ENCODE measurements around the gene TMEM134.
"Not testable (repeated sequence)": the region's sequence is repeated elsewhere in the genome, so short reads cannot be mapped to it uniquely, and the experiment has no call there.

TMEM134 gene

DNA sequence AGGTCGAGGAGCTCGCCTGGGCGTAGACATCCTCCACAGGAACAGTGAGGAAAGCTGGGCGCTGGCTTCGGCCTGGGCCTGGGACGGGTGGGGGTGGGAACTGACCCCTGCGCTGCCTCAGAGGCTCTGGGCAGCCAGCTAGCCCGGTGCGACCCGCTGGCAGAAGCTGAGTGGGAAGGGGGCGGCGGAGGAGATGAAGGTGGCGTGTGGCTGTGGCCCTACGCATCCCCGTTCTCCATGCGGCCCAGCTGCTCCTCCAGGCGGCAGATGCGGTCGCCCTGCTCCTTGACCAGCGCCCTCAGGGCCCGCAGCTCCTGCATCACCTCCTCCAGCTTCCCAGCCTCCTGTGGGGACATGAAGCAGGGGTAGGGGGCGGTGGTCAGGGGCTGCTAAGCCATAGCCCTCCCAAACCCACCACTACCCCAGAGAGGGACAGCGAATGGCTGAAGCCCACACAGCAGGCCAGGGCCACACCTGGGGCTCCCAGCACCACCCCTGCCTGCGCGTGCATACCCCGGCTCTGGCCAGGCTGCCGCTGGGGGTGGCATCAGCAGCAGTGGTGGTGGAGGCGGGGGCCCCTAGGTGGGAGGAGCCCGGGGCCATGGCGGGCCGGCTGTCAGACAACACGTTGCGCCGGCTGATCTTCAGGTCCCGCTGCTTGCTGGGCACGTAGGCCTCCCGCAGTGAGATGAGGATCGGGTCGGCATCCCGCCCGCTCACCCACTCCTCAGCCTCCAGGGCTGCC lies 30.7 kb downstream of the TMEM134 start:
- DNase-seq (ENCODE audit: low spot score), result no peak

DNA sequence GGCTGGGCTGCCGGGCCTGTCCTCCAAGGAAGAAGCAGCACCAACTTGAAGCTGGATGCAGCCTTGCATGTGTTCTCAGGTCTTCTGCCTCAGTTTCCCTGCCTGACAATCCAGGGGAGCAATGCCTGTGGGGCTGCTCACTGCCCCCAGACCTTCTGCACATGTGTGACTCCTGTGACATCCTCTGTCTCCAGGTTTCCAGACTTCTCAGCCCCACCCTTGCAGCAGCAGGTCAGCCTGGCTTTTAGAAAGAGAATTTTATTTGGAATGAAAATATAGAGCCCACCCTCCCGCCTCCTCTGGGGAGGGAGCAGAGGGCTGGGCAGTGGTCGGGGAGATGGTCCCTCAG lies 31.3 kb downstream of the TMEM134 start:
- no peak for DNase-seq (ENCODE audit: low spot score)

DNA sequence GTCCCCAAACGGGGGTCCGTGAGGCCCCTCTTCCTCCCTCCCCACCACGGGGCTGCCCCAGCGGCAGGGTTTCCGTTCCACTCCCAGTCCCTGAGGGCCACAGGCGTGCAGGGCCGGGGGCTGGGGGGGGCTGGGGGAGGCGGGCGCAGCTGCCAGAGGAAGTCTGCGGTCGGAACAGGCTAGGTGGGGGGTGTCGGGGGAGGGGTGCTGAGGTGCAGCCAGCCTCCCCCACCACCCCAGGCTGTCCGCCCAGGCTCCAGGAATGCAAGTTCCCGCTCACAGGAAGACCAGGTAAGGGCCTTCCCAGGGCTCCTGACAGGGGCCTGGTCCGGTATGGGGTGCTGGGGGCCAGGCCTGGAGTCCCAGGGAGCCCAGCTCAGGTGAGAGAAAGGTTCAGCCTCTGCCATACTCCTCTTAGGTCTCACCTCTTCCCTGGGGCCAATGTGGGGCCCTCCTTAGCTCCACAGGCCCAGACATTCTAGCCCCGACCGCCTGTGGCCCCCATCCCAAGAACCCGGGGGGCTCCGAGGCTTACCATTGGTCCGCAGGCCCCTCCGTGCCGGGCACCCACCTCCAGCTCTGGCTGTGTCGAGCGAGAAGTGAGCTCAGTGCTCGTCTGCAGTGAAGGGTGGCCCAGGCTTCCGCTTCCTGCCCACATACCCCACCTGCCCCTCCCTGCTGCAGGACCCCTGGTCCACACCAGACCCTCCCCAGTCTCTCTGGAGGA lies 31.8 kb downstream of the TMEM134 start, which contains the start of gene PTPRCAP:
TSS of gene PTPRCAP (minus strand) at position 601 of the 727 bp plus-strand sequence. CDS start at position 538, 63 bp downstream.
- no peak for DNase-seq (ENCODE audit: low spot score)

DNA sequence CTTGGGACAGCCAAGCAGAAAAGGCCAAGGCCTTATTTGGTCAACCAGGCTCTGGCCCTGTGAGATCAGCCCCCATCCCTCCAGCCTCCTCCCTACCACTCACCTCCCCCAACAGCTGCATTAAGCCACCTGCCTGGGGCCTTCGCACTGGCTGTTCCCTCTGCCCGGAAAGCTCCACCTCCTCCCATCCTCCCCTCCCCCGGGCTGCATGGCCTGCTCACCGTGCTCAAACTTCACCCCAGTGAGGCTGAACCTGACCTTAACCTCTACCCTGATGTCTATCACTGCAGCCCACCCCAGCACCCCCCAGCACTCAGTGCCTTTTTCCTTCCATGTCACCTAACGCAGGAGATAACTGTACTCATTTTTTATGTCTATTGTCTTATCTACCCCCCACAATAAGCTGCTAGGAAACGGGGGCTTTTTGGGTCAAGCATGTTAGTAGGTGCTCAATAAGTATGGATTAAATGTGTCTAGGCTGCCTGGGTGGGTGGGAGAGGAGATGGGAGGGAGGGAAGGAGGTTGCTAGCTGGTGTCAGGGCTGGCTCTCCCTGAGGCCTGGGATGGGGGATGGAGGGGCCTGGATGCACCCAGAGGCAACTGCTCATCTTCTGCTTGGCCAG lies 32.5 kb downstream of the TMEM134 start:
- DNase-seq (ENCODE audit: low spot score), result no peak

DNA sequence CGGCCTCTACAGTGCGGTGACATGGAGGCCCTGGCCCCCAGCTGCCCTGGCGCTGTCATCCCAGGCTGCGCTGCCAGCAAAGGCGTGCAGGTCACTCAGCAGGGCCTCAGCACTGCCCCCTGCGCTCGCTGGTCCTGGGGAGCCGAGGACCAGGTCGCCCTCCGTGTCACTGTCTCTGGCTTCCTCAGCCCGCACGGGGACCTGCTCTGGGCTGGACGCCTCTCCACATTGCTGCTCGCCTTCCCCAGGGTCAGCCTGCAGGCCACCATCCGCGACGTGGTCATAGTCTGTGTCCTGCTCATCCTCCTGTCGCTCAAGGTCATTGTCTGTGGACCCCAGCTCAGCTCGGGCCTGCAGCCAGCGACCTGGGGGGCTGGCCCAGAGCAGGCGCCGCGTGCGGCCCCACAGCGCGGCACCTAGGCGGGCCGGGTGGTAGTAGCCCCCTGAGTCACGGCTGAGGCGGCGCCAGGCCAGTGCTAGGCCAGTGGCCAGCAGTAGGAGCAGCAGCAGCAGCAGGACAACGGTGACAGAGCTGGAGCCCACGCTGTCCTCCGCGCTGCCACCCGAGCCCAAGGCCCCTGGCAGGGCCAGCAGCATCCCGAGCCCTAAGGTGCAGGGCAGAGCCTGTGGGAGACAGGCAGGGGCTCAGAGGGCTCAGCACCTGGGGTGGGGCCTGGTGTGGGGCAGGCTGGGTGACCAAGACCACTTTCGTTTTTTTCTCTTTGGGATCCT lies 33.2 kb downstream of the TMEM134 start:
- no peak for DNase-seq (ENCODE audit: low spot score)

DNA sequence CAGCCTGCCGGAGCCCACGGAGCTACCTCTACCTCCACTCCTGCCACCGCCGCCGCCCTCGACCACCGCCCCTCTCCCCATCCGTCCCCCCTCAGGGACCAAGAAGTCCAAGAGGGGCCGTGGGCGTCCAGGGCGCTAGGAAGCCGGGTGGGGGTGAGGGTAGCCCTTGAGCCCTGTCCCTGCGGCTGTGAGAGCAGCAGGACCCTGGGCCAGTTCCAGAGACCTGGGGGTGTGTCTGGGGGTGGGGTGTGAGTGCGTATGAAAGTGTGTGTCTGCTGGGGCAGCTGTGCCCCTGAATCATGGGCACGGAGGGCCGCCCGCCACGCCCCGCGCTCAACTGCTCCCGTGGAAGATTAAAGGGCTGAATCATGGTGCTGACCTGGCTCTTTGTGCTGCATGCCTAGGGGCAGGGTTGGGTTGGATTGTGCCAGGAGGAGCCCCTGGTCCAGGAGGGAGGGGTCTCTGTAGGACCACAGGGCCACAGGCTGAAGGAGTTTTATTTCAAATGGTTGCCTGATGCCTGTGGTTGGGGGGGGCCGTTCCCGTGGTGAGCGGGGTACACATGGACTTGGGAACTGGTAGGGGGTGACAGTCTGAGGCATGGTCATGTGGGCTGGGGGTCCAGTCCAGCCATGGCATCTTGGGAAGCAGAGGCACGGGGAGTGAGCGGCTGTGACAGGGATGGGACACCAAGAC lies 33.9 kb downstream of the TMEM134 start:
- DNase-seq (ENCODE audit: low spot score), result no peak

DNA sequence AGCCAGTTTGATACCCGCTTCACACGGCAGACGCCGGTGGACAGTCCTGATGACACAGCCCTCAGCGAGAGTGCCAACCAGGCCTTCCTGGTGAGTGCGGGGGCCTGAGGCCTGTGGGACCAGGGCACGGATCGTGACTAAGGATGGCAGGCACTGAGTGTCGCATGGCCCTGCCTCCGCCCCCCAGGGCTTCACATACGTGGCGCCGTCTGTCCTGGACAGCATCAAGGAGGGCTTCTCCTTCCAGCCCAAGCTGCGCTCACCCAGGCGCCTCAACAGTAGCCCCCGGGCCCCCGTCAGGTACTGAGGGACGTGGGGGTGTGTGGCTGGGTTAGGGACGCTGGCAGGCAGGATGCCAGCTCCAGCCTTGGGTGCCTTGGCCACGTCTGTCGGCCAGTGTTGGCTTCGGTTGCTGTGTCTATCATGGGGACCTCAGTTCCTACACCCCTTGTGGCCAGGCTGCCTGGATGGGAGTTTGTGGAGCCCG lies 34.6 kb downstream of the TMEM134 start:
- no peak for DNase-seq (ENCODE audit: low spot score)

DNA sequence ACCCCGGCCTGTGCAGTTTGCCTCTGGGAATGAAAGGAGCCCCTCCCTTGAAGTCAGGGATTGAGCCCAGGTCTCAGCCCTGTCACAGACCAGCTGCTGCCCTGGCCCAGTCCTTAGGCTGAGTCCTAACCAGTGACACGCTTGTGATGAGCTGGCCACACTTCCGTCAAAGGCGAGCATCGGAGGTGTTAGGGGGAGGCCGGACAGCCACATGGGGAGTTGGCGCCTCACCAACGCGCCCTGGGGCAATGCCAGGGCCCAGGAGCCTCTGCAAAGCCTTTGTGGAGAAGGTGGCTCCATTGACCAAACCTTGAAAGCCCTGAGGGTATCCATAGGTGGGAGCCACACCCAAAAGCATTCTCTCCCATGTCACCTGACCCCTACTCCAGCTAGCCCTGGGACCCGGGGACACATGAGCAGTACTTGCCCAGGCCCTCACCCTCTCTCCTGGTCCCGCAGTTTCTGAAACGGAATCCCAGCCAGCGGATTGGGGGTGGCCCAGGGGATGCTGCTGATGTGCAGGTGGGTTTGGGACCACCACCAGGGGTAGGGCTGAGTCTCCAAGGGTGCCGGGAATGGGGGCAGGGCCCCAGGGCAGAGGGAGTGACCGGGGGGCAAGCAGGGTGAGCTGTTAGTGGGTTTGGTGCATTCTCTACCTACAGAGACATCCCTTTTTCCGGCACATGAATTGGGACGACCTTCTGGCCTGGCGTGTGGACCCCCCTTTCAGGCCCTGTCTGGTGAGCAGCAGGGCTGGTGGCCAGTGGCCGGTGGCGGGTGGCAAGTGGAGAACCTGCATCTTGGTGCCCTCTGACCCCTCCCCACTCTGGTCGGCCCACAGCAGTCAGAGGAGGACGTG lies 35.3 kb downstream of the TMEM134 start:
- no peak for DNase-seq (ENCODE audit: low spot score)

DNA sequence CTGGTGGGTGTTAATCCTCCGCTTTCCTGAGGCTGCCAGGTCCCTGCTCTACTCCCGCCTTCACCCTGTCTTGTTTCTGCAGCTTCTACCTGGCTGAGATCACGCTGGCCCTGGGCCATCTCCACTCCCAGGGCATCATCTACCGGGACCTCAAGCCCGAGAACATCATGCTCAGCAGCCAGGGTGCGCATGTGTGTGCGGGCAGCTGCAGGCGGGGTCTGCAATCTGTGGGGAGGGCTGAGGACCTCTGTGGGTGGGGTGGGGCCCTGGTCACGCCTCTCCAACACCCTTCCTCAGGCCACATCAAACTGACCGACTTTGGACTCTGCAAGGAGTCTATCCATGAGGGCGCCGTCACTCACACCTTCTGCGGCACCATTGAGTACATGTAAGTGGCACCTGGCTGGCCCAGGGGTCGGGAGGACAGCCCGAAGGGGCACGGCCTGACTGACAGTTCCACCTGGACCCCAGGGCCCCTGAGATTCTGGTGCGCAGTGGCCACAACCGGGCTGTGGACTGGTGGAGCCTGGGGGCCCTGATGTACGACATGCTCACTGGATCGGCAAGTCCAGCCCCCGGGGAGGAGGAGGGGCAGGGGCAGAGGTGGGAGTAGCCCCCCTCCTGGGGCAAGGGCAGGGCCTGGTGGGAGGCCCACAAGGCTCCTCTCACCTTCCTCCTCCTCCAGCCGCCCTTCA lies 36.2 kb downstream of the TMEM134 start:
- DNase-seq (ENCODE audit: low spot score), result no peak

DNA sequence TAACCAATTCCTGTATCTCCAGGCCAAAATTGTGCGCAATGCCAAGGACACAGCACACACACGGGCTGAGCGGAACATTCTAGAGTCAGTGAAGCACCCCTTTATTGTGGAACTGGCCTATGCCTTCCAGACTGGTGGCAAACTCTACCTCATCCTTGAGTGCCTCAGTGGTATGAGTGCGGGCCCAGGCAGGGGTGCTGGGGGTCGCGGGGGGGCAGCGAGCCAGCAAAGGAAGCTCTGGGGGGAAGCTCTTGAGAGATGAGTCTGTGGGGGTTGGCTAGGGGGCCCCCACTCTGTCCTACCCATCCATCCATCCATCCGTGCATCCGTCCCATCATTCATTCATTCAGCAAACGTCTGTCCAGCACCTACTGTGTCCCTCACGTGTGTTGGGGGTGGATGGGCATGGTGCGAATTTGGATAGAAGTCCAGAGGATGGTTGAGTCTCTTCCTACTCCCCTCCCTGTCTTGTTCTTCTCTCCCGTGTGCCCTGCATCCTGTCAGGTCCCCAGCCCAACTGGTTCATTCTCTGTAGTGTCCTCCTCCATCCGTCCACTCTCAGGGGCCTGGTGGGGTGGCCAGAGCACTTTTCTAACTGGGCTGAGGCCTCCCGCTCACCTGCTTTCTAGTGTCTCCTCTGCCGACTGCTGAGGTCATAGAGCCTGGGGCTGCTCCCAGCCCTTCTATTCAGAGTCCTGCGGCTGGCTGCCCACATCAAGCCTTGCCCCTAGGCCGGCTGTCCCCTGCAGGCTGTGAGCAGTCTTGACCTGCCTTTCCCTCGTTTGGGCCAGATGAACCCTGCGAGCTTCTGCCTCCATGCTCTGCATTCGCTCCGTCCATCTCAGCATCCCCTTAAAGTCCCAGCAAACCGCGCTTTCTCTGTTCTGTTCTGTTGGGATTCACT lies 37.5 kb downstream of the TMEM134 start:
- no peak for DNase-seq (ENCODE audit: low spot score)

DNA sequence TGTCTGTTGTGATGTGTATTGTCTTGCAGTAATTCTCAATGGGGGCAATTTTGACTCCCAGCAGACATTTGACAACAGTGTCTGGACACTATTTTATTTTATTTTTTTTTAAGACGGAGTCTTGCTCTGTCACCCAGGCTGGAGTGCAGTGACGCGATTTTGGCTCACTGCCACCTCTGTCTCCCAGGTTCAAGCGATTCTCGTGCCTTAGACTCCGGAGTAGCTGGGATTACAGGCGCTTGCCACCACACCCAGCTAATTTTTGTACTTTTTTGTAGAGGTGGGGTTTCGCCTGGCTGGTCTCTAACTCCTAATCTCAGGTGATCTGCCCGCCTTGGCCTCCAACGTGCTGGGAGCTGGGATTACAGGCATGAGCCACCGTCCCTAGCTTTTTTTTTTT lies 39.3 kb downstream of the TMEM134 start:
- DNase-seq (ENCODE audit: low spot score), result no peak

DNA sequence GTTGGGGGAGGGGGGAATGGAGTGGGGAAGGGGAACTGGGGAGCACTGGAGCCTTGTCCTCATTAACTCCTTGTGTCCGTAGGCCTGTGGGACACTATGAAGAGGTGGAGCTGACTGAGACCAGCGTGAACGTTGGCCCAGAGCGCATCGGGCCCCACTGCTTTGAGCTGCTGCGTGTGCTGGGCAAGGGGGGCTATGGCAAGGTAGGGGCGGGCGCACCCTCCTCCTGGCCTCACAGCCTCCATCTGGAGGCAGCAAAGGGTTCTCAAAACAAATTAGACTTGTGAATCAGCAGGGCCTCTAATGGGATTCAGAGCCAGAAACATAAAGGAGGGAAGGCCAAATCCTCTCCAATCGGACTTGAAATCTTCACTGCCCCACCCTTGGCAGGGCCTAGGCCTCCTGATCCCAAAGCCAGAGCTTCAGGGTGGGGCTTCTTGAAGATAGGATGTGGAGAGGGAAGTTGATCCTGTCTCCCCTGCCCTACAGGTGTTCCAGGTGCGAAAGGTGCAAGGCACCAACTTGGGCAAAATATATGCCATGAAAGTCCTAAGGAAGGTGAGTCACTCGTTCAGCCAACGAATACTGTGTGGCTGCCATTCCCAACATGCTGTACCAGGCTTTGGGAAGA lies 39.9 kb downstream of the TMEM134 start:
- no peak for DNase-seq (ENCODE audit: low spot score)

DNA sequence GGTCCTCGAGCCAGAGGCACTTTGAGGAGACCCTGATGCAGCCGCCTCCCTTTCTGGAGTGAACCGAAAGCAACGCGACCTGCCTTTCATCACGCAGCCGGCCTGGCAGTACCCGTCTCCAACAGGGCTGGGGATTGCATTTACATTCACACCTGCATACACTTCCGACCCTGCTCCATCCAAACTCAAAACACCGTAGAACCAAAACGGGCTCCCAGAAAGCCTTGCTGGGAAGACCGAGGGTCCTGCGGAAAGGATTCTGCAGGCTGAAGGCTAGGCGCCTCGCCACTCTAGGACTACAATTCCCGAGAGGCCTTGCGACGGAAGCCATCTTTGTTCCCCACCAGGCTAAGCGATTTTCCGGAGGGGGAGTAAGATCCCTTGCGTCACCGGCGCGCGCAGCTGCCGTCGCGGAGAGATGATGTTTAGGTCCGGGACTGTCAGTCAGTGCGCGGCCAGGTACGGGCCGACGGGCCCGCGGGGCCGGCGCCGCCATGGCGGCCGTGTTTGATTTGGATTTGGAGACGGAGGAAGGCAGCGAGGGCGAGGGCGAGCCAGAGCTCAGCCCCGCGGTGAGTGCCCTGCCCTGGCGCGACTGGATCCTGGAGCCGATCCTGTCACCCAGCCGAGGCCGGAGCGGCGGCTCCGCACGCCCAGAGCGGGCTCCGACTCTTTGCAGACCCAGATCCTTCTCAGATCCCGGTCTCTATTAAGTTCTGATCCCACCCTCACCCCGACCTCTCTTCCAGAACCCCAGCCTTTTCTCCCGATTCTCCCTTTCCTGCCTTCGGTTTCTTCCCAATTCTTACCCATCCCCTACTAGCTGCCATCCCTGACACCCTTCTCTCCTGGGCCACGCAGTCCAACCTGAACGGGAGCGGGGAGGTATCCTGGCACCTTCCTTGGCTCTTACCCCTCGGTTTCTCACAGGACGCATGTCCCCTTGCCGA lies 40.7 kb downstream of the TMEM134 start, which contains the start of gene RPS6KB2:
TSS of gene RPS6KB2 (plus strand) at position 443 of the 950 bp plus-strand sequence. CDS start at position 495, 52 bp downstream.
- DNase-seq (ENCODE audit: low spot score), result peak; percentile 100

DNA sequence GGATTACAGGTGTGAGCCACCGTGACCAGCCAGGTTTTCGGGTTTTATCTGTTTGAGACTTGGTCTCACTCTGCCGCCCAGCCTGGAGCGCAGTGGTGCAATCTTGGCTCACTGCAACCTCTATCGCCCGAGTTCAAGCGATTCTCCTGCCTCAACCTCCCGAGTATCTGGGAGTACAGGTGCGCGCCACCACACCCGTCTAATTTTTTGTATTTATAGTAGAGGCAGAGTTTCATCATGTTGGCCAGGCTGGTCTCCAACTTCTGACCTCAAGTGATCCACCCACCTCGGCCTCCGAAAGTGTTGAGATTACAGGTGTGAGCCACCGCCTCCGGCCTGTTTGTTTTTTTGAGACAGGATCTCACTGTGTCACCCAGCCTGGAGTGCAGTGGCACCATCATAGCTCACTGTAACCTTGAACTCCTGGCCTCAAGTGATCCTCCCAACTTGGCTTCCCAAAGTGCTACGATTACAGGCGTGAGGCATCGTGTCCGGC lies 41.6 kb downstream of the TMEM134 start:
- not testable (repeated sequence) for DNase-seq (ENCODE audit: low spot score)

DNA sequence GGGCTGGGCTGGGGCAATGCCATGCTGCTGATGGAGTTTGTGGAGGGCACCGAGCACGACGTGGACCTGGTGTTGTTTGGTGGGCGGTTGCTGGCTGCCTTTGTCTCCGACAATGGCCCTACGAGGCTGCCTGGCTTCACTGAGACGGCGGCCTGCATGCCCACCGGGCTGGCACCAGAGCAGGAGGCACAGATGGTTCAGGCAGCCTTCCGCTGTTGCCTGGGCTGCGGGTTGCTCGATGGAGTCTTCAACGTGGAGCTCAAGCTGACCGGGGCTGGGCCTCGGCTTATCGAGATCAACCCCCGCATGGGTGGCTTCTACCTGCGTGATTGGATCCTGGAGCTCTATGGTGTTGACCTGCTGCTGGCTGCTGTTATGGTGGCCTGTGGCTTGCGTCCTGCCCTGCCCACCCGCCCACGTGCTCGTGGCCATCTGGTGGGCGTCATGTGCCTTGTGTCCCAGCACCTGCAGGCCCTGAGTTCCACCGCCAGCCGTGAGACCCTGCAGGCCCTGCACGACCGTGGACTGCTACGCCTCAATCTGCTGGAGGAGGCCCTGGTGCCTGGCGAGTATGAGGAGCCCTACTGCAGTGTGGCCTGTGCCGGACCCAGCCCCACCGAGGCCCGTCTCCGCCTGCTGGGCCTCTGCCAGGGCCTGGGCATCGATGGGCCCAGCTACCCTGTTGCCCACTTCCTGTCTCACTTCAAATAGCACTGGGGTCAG lies 45.0 kb downstream of the TMEM134 start:
- DNase-seq (ENCODE audit: low spot score), result no peak

DNA sequence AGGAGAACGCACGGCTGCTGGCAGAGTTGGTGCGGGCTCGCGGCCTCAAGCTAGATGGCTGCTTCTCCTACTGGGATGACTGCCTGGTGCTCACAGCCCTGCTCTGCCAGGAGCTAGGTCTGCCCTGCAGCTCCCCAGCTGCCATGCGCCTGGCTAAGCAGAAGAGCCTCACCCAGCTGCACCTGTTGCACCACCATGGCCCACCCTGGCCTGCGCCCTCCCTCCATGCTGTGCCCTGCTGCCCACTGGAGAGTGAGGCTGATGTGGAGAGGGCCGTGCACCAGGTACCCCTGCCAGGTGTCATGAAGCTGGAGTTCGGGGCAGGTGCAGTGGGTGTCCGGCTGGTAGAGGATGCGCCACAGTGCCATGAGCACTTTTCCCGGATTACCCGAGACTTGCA lies 45.6 kb downstream of the TMEM134 start:
- DNase-seq (ENCODE audit: low spot score), result no peak
